Choroid plexus epithelial cell (primary cell): Measurements from ENCODE around the gene OR4A5.
"Not testable (repeated sequence)": the region's sequence is repeated elsewhere in the genome, so short reads cannot be mapped to it uniquely, and the experiment has no call there.

Source experiments
- DNase-seq: peaks from one replicate; pipeline ENCODE4 v3.0.0-alpha.2; 2010; ENCODE audit warnings: low read depth
- H3K4me3 ChIP-seq: 2 replicates; pipeline ENCODE4 v1.5.1; 2011; ENCODE audit warnings: low read depth, mild to moderate bottlenecking, control low read depth, low read length, moderate library complexity

OR4A5 gene

GRCh38 chr11:54706532-54706931, at the start of gene OR4A5:
TSS of gene OR4A5 (plus strand) at chr11:54706832. CDS start at chr11:54706885, 53 bp downstream.
- not testable (repeated sequence) for H3K4me3 ChIP-seq, DNase-seq

GRCh38 chr11:54720094-54720493, 13.5 kb downstream of the OR4A5 start:
- not testable (repeated sequence) for DNase-seq, H3K4me3 ChIP-seq
